ENCODE data around the gene GRIA4. TPM values are rescaled to one million over a fixed set of nuclear protein-coding genes. Genes with fewer than 3 reads are reported as not detected.

GRIA4 gene
- total and polyA plus RNA-seq, 2 of the 13 experiments (the other 11 are each of a cell fraction or from before 2014, with no cell fraction given): not detected

- Histone ChIP-seq H3K9me3 (ENCODE audit: low read length) (no peaks in the 10 kb centered on the region), H3K9ac (ENCODE audit: insufficient read depth, low read depth, low read length) (no peak overlapping the region), H3K27ac (ENCODE audit: extremely low read length, insufficient read depth, low read length) (no peak overlapping the region), H3K4me1 (ENCODE audit: insufficient read depth, low read length) (no peaks in the 10 kb centered on the region), H4K20me1 (ENCODE audit: insufficient read depth, low read length) (no peaks in the 10 kb centered on the region), H2AFZ (ENCODE audit: low read length) (no peak overlapping the region), H3K4me2 (ENCODE audit: low read depth, low read length) (no peak overlapping the region), H3K27me3 (ENCODE audit: control insufficient read depth in 1 of 2, insufficient read depth in 2 of 2, low read length in 2 of 2) (no peaks in the 10 kb centered on the region), H3K4me3 (replicated peaks in 1 of 3; ENCODE audit: insufficient read depth in 1 of 3, low read depth in 2 of 3, low read length in 3 of 3) (no peak overlapping the region), H3K79me2 (ENCODE audit: insufficient read depth, low read length) (no peaks in the 10 kb centered on the region), H3K36me3 (replicated peaks in 1 of 2; ENCODE audit: control insufficient read depth in 1 of 2, insufficient read depth in 2 of 2, low read length in 2 of 2) (no peaks in the 10 kb centered on the region)
- FAIRE-seq (no peak), DNase-seq (ENCODE audit: low spot score) (no peak), ATAC-seq (no peak)
- ChIA-PET POLR2A (no interaction called here), CTCF (ENCODE audit: low intra/inter-chr PET ratio, low total read pairs) (no interaction called here)
- WGBS (ENCODE audit: low lambda C conversion rate): under 1% methylated on average over 4 of the region's 4 CpGs
- in situ Hi-C loops (cut with HindIII; ENCODE audit: extremely low pct_ligation_motif_present, low pct_unique_long_range_greater_than_20kb) (no loop called here), intact Hi-C loops (cut with micrococcal nuclease; ENCODE audit: unreplicated experiment) (no loop called here)
- no TSS peak for BruUV-seq (replicated peaks)
- TF ChIP-seq SKI (IDR thresholded peaks at IDR 0.05; ENCODE audit: partially characterized antibody) (no peak), ZNF839 (CRISPR knock-in tag; IDR thresholded peaks at IDR 0.05; ENCODE audit: borderline replicate concordance) (no peak), SP5 (CRISPR knock-in tag; IDR thresholded peaks at IDR 0.05; ENCODE audit: borderline replicate concordance, low read depth) (no peak), NFE2L2 (IDR thresholded peaks at IDR 0.05; ENCODE audit: low read length) (no peak), PRMT3 (CRISPR knock-in tag; IDR thresholded peaks at IDR 0.05; ENCODE audit: borderline replicate concordance, low read depth) (no peak), ZNF619 (CRISPR knock-in tag; IDR thresholded peaks at IDR 0.05) (no peak), ZBTB3 (CRISPR knock-in tag; IDR thresholded peaks at IDR 0.05; ENCODE audit: borderline replicate concordance, low read depth) (no peak), MAZ (IDR thresholded peaks at IDR 0.05; ENCODE audit: borderline replicate concordance, low read depth, low read length) (no peak), MAZ (CRISPR knock-in tag; IDR thresholded peaks at IDR 0.05; ENCODE audit: low read depth) (no peak), ZNF709 (CRISPR knock-in tag; IDR thresholded peaks at IDR 0.05) (no peak), MAFG (CRISPR knock-in tag; IDR thresholded peaks at IDR 0.05) (no peak), SMC3 (IDR thresholded peaks at IDR 0.05; ENCODE audit: low read length) (no peak), DNMT1 (CRISPR knock-in tag; IDR thresholded peaks at IDR 0.05) (no peak), ZNF75D (CRISPR knock-in tag; IDR thresholded peaks at IDR 0.05; ENCODE audit: borderline replicate concordance) (no peak)
- TF ChIP-seq, protein P1, sequence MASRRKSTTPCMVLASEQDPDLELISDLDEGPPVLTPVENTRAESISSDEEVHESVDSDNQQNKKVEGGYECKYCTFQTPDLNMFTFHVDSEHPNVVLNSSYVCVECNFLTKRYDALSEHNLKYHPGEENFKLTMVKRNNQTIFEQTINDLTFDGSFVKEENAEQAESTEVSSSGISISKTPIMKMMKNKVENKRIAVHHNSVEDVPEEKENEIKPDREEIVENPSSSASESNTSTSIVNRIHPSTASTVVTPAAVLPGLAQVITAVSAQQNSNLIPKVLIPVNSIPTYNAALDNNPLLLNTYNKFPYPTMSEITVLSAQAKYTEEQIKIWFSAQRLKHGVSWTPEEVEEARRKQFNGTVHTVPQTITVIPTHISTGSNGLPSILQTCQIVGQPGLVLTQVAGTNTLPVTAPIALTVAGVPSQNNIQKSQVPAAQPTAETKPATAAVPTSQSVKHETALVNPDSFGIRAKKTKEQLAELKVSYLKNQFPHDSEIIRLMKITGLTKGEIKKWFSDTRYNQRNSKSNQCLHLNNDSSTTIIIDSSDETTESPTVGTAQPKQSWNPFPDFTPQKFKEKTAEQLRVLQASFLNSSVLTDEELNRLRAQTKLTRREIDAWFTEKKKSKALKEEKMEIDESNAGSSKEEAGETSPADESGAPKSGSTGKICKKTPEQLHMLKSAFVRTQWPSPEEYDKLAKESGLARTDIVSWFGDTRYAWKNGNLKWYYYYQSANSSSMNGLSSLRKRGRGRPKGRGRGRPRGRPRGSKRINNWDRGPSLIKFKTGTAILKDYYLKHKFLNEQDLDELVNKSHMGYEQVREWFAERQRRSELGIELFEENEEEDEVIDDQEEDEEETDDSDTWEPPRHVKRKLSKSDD (CRISPR knock-in tag; IDR thresholded peaks at IDR 0.05; ENCODE audit: low read depth): no peak
Measured at GRCh38 chr11:105937331-105937730, 327.5 kb downstream of the GRIA4 start.
